NCI-H1092 (cell line): ENCODE data around the gene MAPK11.

Experiments used
- DNase-seq: peaks from one replicate; lab custom pipeline; 2025; lab: John Stamatoyannopoulos, UW

The MAPK11 gene

GRCh38 chr22:50224071-50224470 is 46.1 kb downstream of the MAPK11 start:
- DNase-seq: no peak

- no peak for DNase-seq
Measured at GRCh38 chr22:50222508-50222907, 47.7 kb downstream of the MAPK11 start.

GRCh38 chr22:50221410-50222300 is 48.5 kb downstream of the MAPK11 start:
- no peak for DNase-seq

GRCh38 chr22:50220603-50221409 is 49.4 kb downstream of the MAPK11 start:
- DNase-seq: no peak

GRCh38 chr22:50219800-50220602 is 50.2 kb downstream of the MAPK11 start:
- no peak for DNase-seq

DNA sequence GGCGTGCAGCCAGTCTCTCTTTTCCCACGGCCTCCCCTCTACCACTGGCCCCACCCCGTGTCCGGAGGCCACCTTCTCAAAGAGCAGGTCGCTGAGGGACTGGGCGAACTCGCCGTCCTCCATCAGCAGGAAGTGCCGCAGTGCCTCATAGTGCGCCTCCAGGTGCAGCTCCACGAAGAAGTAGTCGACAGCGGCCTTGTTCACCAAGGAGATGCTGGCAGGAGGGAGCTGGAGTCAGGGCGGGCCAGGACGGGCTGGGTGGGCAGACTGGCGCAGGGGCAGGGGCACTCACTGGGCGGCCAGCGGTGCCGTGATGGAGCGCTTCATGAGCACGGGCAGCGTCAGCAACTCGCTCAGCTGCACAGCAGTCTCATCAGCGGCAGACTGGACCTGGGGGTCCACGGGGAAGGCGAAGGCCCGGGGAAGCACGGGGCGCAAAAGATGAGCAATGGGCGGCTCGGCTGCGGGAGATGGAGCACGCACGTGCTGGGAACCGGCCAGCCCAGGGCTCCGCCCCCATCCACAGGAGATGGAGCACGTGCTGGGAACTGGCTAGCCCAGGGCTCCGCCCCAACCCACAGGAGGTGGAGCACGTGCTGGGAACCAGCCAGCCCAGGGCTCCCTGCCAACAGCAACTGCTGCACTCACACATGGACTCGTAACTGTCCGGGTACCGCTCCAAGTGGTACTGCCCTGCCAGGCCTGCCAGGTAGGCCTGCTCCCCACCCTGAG is 51.0 kb downstream of the MAPK11 start:
- DNase-seq: peak; percentile 19

GRCh38 chr22:50218153-50218995 is 51.8 kb downstream of the MAPK11 start:
- DNase-seq: no peak

DNA sequence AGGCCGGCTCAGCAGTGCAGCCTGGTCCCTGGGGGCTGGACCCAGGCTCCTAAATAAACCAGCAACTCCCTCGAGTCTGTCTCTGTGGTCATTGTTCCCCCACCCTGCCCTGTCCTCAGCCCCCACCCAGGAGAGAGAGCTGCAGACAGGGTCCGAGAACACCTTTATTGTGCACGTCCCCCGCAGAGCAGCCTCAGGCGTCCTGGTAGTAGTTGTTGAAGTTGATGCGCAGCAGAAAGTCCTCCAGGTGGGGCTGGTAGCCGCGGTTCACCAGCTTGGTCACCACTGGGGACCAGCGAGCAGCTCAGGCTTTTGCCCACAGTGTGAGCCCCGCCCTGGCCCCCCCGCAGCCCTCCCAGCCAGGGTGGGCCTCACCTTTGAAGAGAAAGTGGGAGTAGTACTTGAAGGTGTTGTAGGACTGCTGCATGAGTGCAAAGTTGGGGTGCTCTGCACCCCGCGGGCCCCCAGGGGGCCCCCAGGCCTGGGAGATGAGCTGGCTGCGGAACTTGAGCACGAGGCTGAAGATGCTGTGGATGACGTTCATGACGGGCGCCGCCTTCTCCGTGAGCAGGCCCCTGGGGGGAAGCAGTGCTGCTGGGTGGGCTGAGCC is 52.5 kb downstream of the MAPK11 start:
- DNase-seq: no peak

GRCh38 chr22:50216684-50217520 is 53.3 kb downstream of the MAPK11 start:
- DNase-seq: no peak

GRCh38 chr22:50216055-50216683 is 54.0 kb downstream of the MAPK11 start:
- DNase-seq: no peak

DNA sequence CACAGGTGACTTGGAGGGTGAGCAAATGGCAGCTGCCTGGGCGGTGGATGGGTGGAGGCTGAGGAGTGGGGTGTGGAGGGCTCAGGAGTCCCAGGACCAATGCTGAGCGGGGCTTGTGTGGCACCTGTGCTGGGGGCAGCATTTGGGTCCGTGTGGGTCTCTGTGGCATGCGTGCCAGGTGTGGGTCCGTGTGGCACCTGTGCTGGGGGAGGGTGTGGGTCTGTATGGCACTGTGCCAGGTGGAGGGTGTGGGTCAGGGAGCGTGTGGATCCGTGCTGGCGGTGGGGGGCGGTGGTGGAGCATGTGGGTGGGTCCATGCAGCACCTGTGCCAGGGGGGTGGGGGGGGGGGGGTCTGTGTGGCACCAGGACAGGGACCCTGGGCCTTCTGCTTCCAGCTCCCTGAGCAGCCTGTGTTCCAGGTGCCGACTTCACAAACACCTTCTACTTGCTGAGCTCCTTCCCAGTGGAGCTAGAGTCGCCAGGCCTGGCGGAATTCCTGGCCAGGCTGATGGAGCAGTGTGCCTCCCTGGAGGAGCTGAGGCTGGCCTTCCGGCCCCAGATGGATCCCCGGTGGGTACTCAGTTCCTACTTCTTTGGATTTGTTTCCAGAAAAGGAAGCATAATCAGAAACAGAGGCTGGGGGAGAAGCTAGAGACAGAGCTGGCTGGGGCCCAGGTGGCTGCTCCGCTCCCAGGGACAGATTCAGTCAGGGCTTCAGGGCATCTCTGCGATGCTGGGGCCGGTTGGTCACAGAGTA is 54.7 kb downstream of the MAPK11 start:
- DNase-seq: no peak
